Subcutaneous abdominal adipose tissue (tissue), 5 donors: ENCODE measurements around the gene UGT1A9.

ENCODE experiments used
- H3K27ac ChIP-seq: one replicate; pipeline ENCODE4 v1.7.0; 2013; ENCODE audit warnings: low read depth, mild to moderate bottlenecking, inconsistent platforms, low read length, moderate library complexity
- H3K27me3 ChIP-seq, 5 donors: one replicate each; pipeline ENCODE4 v1.7.0; 2013; ENCODE audit warnings: low read length in 5 of 5, inconsistent platforms in 1 of 5; ENCODE audit not compliant: control insufficient read depth in 5 of 5, insufficient read depth in 4 of 5
- H3K36me3 ChIP-seq, 5 donors: one replicate each; pipeline ENCODE4 v1.7.0; 2013; ENCODE audit warnings: low read length in 5 of 5; ENCODE audit not compliant: control insufficient read depth in 5 of 5, insufficient read depth in 5 of 5
- H3K4me1 ChIP-seq, 5 donors: one replicate each; pipeline ENCODE4 v1.7.0; 2013; ENCODE audit warnings: low read length in 5 of 5, mild to moderate bottlenecking in 3 of 5, moderate library complexity in 1 of 5; ENCODE audit not compliant: control insufficient read depth in 5 of 5, insufficient read depth in 5 of 5
- H3K4me3 ChIP-seq, 5 donors: one replicate each; pipeline ENCODE4 v1.7.0; 2013; ENCODE audit warnings: low read length in 5 of 5, low read depth in 1 of 5
- H3K9ac ChIP-seq, 5 donors: one replicate each; pipeline ENCODE4 v1.7.0; 2013; ENCODE audit warnings: low read length in 5 of 5, mild to moderate bottlenecking in 4 of 5, moderate library complexity in 3 of 5
- H3K9me3 ChIP-seq, 5 donors: one replicate each; pipeline ENCODE4 v1.7.0; 2013; ENCODE audit warnings: low read length in 5 of 5; ENCODE audit not compliant: control insufficient read depth in 5 of 5
- donor health status: healthy.
- donor health status: healthy.
- donor health status: healthy.
- donor health status: healthy.
- donor health status: healthy.

UGT1A9 gene

GRCh38 chr2:233756429-233757081 lies 84.9 kb downstream of the UGT1A9 start:
- Histone ChIP-seq H3K27me3 (no peaks in the 10 kb centered on the region), H3K9ac (no peak overlapping the region), H3K27ac (no peak overlapping the region), H3K9me3 (no peaks in the 10 kb centered on the region), H3K4me1 (no peaks in the 10 kb centered on the region), H3K36me3 (no peaks in the 10 kb centered on the region), H3K4me3 (no peak overlapping the region)

- Histone ChIP-seq H3K4me3 (no peak overlapping the region), H3K36me3 (no peaks in the 10 kb centered on the region), H3K9me3 (no peaks in the 10 kb centered on the region), H3K27me3 (no peaks in the 10 kb centered on the region), H3K9ac (no peak overlapping the region), H3K4me1 (no peaks in the 10 kb centered on the region), H3K27ac (no peak overlapping the region)
These were observed 86.4 kb downstream of the UGT1A9 start for GRCh38 chr2:233758141-233758540.

- Histone ChIP-seq H3K27me3 (no peaks in the 10 kb centered on the region), H3K4me3 (no peak overlapping the region), H3K9me3 (no peaks in the 10 kb centered on the region), H3K27ac (no peak overlapping the region), H3K9ac (no peak overlapping the region), H3K36me3 (no peaks in the 10 kb centered on the region), H3K4me1 (no peaks in the 10 kb centered on the region)
These were observed 87.2 kb downstream of the UGT1A9 start for GRCh38 chr2:233758849-233759248.

GRCh38 chr2:233760043-233760442 lies 88.3 kb downstream of the UGT1A9 start, which contains the start of gene UGT1A1:
UGT1A1 (plus strand) TSS chr2:233760270; CDS start chr2:233760288, 18 bp downstream.
- no peak within 1 kb of the TSS for H3K27ac ChIP-seq
- H3K9ac ChIP-seq: no peak within 1 kb of the TSS

GRCh38 chr2:233761040-233761769 lies 89.5 kb downstream of the UGT1A9 start:
- no peaks in the 10 kb centered on the region for H3K9me3 ChIP-seq
- H3K4me1 ChIP-seq: no peaks in the 10 kb centered on the region
- no peak overlapping the region for H3K27ac ChIP-seq
- peaks cover 0 to 4% (median 0%) of the 10 kb centered on the region in 5 donors for H3K27me3 ChIP-seq
- no peaks in the 10 kb centered on the region for H3K36me3 ChIP-seq
- H3K4me3 ChIP-seq: no peak overlapping the region
- H3K9ac ChIP-seq: no peak overlapping the region

More at GRCh38 chr2:233760043-233760442, 88.3 kb downstream of the UGT1A9 start, which contains the start of gene UGT1A1:
- H3K9me3 ChIP-seq: no peaks in the 10 kb centered on the region
- peaks cover 0 to 4% (median 0%) of the 10 kb centered on the region in 5 donors for H3K27me3 ChIP-seq
- no peaks in the 10 kb centered on the region for H3K36me3 ChIP-seq
- no peaks in the 10 kb centered on the region for H3K4me1 ChIP-seq
- no peak within 1 kb of the TSS for H3K4me3 ChIP-seq

GRCh38 chr2:233764264-233764663 lies 92.6 kb downstream of the UGT1A9 start:
- Histone ChIP-seq H3K4me1 (no peaks in the 10 kb centered on the region), H3K9ac (no peak overlapping the region), H3K9me3 (no peaks in the 10 kb centered on the region), H3K4me3 (no peak overlapping the region), H3K27ac (no peak overlapping the region), H3K27me3 (peaks cover 0 to 6% (median under 1%) of the 10 kb centered on the region in 5 donors), H3K36me3 (no peaks in the 10 kb centered on the region)

GRCh38 chr2:233764761-233765160 lies 93.1 kb downstream of the UGT1A9 start:
- no peaks in the 10 kb centered on the region for H3K9me3 ChIP-seq
- H3K4me3 ChIP-seq: no peak overlapping the region
- no peak overlapping the region for H3K9ac ChIP-seq
- no peaks in the 10 kb centered on the region for H3K4me1 ChIP-seq
- H3K27me3 ChIP-seq: peaks cover 0 to 6% (median 3%) of the 10 kb centered on the region in 5 donors
- no peaks in the 10 kb centered on the region for H3K36me3 ChIP-seq
- H3K27ac ChIP-seq: no peak overlapping the region

GRCh38 chr2:233766416-233766815 lies 94.7 kb downstream of the UGT1A9 start:
- H3K9me3 ChIP-seq: no peaks in the 10 kb centered on the region
- H3K9ac ChIP-seq: no peak overlapping the region
- H3K36me3 ChIP-seq: no peaks in the 10 kb centered on the region
- H3K27ac ChIP-seq: no peak overlapping the region
- H3K4me1 ChIP-seq: no peaks in the 10 kb centered on the region
- peaks cover 0 to 8% (median 3%) of the 10 kb centered on the region in 5 donors for H3K27me3 ChIP-seq
- no peak overlapping the region for H3K4me3 ChIP-seq

GRCh38 chr2:233768076-233768475 lies 96.4 kb downstream of the UGT1A9 start:
- Histone ChIP-seq H3K27ac (no peak overlapping the region), H3K4me1 (no peaks in the 10 kb centered on the region), H3K36me3 (no peaks in the 10 kb centered on the region), H3K9ac (no peak overlapping the region), H3K9me3 (no peaks in the 10 kb centered on the region), H3K4me3 (no peak overlapping the region), H3K27me3 (peaks cover 0 to 8% (median 3%) of the 10 kb centered on the region in 5 donors)

GRCh38 chr2:233769260-233769659 lies 97.6 kb downstream of the UGT1A9 start:
- H3K36me3 ChIP-seq: no peaks in the 10 kb centered on the region
- no peaks in the 10 kb centered on the region for H3K9me3 ChIP-seq
- H3K4me1 ChIP-seq: no peaks in the 10 kb centered on the region
- H3K9ac ChIP-seq: no peak overlapping the region
- peaks cover 0 to 8% (median 3%) of the 10 kb centered on the region in 5 donors for H3K27me3 ChIP-seq
- no peak overlapping the region for H3K27ac ChIP-seq
- no peak overlapping the region for H3K4me3 ChIP-seq
